ENCODE results near the gene PTTG2. TPM values are rescaled to one million over a fixed set of nuclear protein-coding genes. Genes with fewer than 3 reads are reported as not detected.

Gene PTTG2
- total RNA-seq, 1 experiment from 2014 or later, result 0.35 TPM

GRCh38 chr4:37960679-37961450, 667 bp downstream of the PTTG2 start:
- Mint-ChIP-seq H3K4me3 (no peak overlapping the region), H3K4me1 (no peaks in the 10 kb centered on the region; the same call in 1 of the 2 replicates), H3K27me3 (ENCODE audit: low read depth) (no peaks in the 10 kb centered on the region), H3K9me3 (no peaks in the 10 kb centered on the region), H3K27ac (no peak overlapping the region; the same call in 1 of the 2 replicates), H3K36me3 (no peaks in the 10 kb centered on the region)
- TF ChIP-seq SMAD4 (CRISPR knock-in tag; IDR thresholded peaks at IDR 0.05), result no peak
- no peak for TF ChIP-seq ZBTB21 (CRISPR knock-in tag; IDR thresholded peaks at IDR 0.05; ENCODE audit: borderline replicate concordance)
- TF ChIP-seq EMX1 (CRISPR knock-in tag; IDR thresholded peaks at IDR 0.05), result no peak
- TF ChIP-seq ZNF121 (CRISPR knock-in tag; IDR thresholded peaks at IDR 0.05), result no peak
- no peak for TF ChIP-seq PRDM15 (CRISPR knock-in tag; IDR thresholded peaks at IDR 0.05)
- TF ChIP-seq ZNF423 (CRISPR knock-in tag; IDR thresholded peaks at IDR 0.05), result no peak
- no peak for TF ChIP-seq IRF1 (CRISPR knock-in tag; IDR thresholded peaks at IDR 0.05)
- TF ChIP-seq SOX15 (CRISPR knock-in tag; IDR thresholded peaks at IDR 0.05), result no peak
- no peak for TF ChIP-seq E2F5 (CRISPR knock-in tag; IDR thresholded peaks at IDR 0.05)
- TF ChIP-seq ATF3 (CRISPR knock-in tag; conservative IDR thresholded peaks at IDR 0.05), result no peak
- no peak for TF ChIP-seq KAT7 (CRISPR knock-in tag; IDR thresholded peaks at IDR 0.05; ENCODE audit: borderline replicate concordance)
- TF ChIP-seq PRRX2 (CRISPR knock-in tag; IDR thresholded peaks at IDR 0.05), result no peak
- ATAC-seq (no peak), DNase-seq (ENCODE audit: low spot score) (no peak)
- CTCF ChIA-PET, result interaction anchor here (2.0 kb wide), 1 partner anchor 10 kb away, joined by 5 read pairs; no protein-coding TSS in a partner anchor
- POLR2A ChIA-PET, result no interaction called here

GRCh38 chr4:37964734-37965457, 4.7 kb downstream of the PTTG2 start:
- Mint-ChIP-seq H3K27ac (no peak overlapping the region), H3K4me1 (no peaks in the 10 kb centered on the region), H3K4me3 (no peak overlapping the region), H3K36me3 (peaks cover 2% of the 10 kb centered on the region; the same call in 1 of the 2 replicates), H3K9me3 (peaks cover 4% of the 10 kb centered on the region), H3K27me3 (ENCODE audit: low read depth) (no peaks in the 10 kb centered on the region)
- DNase-seq (ENCODE audit: low spot score) (no peak), ATAC-seq (no peak)
- TF ChIP-seq FOXP1 (CRISPR knock-in tag; IDR thresholded peaks at IDR 0.05; ENCODE audit: borderline replicate concordance) (no peak), CREB1 (CRISPR knock-in tag; IDR thresholded peaks at IDR 0.05) (no peak), ESRRA (CRISPR knock-in tag; IDR thresholded peaks at IDR 0.05; ENCODE audit: borderline replicate concordance) (no peak), FOXJ3 (CRISPR knock-in tag; IDR thresholded peaks at IDR 0.05; ENCODE audit: borderline replicate concordance) (no peak), CDX4 (CRISPR knock-in tag; IDR thresholded peaks at IDR 0.05; ENCODE audit: borderline replicate concordance) (no peak), MLX (CRISPR knock-in tag; IDR thresholded peaks at IDR 0.05) (no peak), ETV6 (CRISPR knock-in tag; IDR thresholded peaks at IDR 0.05) (no peak), ZNF219 (CRISPR knock-in tag; IDR thresholded peaks at IDR 0.05; ENCODE audit: borderline replicate concordance) (no peak)
- CTCF ChIA-PET, result no interaction called here
- POLR2A ChIA-PET, result no interaction called here
